SK-N-SH (cell line): ENCODE measurements around the gene NOC2L. TPM values are rescaled to one million over a fixed set of nuclear protein-coding genes. Genes with fewer than 3 reads are reported as not detected.
A peak's percentile ranks its signal among the peaks of the same experiment; 100 is the strongest.

ENCODE experiments used
- CTCF ChIA-PET: fragments of 300-600, 350-600 bp; formaldehyde crosslinking; extraction: SDS; loops from one replicate; lab custom pipeline; 2021; lab: Yijun Ruan, JAX
- POLR2A ChIA-PET: fragments of 350-600 bp; sonication (Branson Sonifier 250); formaldehyde crosslinking; extraction: SDS; loops from one replicate; lab custom pipeline; 2020; ENCODE audit warnings: antibody characterized with exemption, inconsistent platforms; lab: Yijun Ruan, JAX
- DNase-seq: peaks from one replicate; pipeline ENCODE4 v3.0.0; 2012
- H2AFZ ChIP-seq: fragments of 200-600 bp; sonication (generic); 2 replicates; pipeline ENCODE4 v1.8.1; 2016; ENCODE audit warnings: antibody characterized with exemption, mild to moderate bottlenecking, low read depth
- H3F3A ChIP-seq: fragments of 200-600 bp; sonication (generic); replicated peaks from 2 replicates; pipeline ENCODE3; 2016; ENCODE audit warnings: antibody characterized with exemption, mild to moderate bottlenecking; ENCODE audit not compliant: insufficient read depth
- H3K27ac ChIP-seq, 2 experiments: fragments of 200-500 bp in 1 of 2; fragments of 200-600 bp in 1 of 2; sonication (Bioruptor generic) in 1 of 2; sonication (generic), shearing (Covaris generic) in 1 of 2; 2 replicates each; pipeline versions ENCODE4 v1.5.1 to v1.6.1; 2014 to 2016; ENCODE audit warnings: low read depth in 2 of 2, inconsistent platforms in 1 of 2, low read length in 1 of 2, mild to moderate bottlenecking in 1 of 2, mixed read lengths in 1 of 2
- H3K27me3 ChIP-seq: fragments of 200-600 bp; sonication (generic), shearing (Covaris generic); 2 replicates; pipeline ENCODE4 v1.6.1; 2016; ENCODE audit warnings: mixed run types; ENCODE audit not compliant: insufficient read depth
- H3K36me3 ChIP-seq, 2 experiments: fragments of 200-500 bp in 1 of 2; fragments of 200-600 bp in 1 of 2; sonication (Bioruptor generic) in 1 of 2; sonication (generic) in 1 of 2; replicated peaks in 1 of 2; 2 replicates each; pipeline versions ENCODE3 to v1.5.1; 2014 to 2016; ENCODE audit warnings: low read length in 1 of 2, mild to moderate bottlenecking in 1 of 2; ENCODE audit not compliant: insufficient read depth in 2 of 2, control insufficient read depth in 1 of 2
- H3K4me1 ChIP-seq, 2 experiments: fragments of 200-500 bp in 1 of 2; fragments of 200-600 bp in 1 of 2; sonication (Bioruptor generic) in 1 of 2; sonication (generic), shearing (Covaris generic) in 1 of 2; 2 replicates each; pipeline versions ENCODE4 v1.5.1 to v1.6.1; 2014 to 2016; ENCODE audit warnings: low read depth in 1 of 2, low read length in 1 of 2, mixed run types in 1 of 2; ENCODE audit not compliant: insufficient read depth in 2 of 2, control insufficient read depth in 1 of 2
- H3K4me2 ChIP-seq: fragments of 200-600 bp; sonication (generic), shearing (Covaris generic); 2 replicates; pipeline ENCODE4 v1.6.1; 2017; ENCODE audit warnings: mixed run types
- H3K4me3 ChIP-seq, 2 experiments: fragments of 200-500 bp in 1 of 2; fragments of 200-600 bp in 1 of 2; sonication (Bioruptor generic) in 1 of 2; sonication (generic), shearing (Covaris generic) in 1 of 2; 2 replicates each; pipeline versions ENCODE4 v1.5.1 to v1.8.1; 2014 to 2016; ENCODE audit warnings: low read depth in 2 of 2, inconsistent platforms in 1 of 2, low read length in 1 of 2, mild to moderate bottlenecking in 1 of 2, mixed read lengths in 1 of 2, moderate library complexity in 1 of 2
- H3K79me2 ChIP-seq: fragments of 200-600 bp; sonication (generic); 2 replicates; pipeline ENCODE4 v1.8.1; 2017; ENCODE audit warnings: mild to moderate bottlenecking; ENCODE audit not compliant: insufficient read depth
- H3K9ac ChIP-seq: fragments of 200-600 bp; sonication (generic); 2 replicates; pipeline ENCODE4 v1.6.1; 2017; ENCODE audit warnings: mixed run types
- H3K9me2 ChIP-seq: fragments of 200-600 bp; sonication (generic); 2 replicates; pipeline ENCODE4 v1.6.1; 2017; ENCODE audit warnings: mixed run types
- H3K9me3 ChIP-seq: fragments of 200-600 bp; sonication (generic); 2 replicates; pipeline ENCODE4 v1.6.1; 2017; ENCODE audit warnings: mixed run types, mild to moderate bottlenecking, moderate library complexity
- H4K20me1 ChIP-seq: fragments of 200-600 bp; sonication (generic); 2 replicates; pipeline ENCODE4 v1.6.1; 2017; ENCODE audit warnings: mild to moderate bottlenecking, mixed run types; ENCODE audit not compliant: insufficient read depth
- ELF1 ChIP-seq: IDR thresholded peaks from 2 replicates; pipeline ENCODE4 v1.4.0; 2012
- EZH2phosphoT487 ChIP-seq: fragments of 200-600 bp; sonication (generic); IDR thresholded peaks from 2 replicates; pipeline ENCODE4 v1.6.1; 2017; ENCODE audit warnings: low read depth, mixed run types, mild to moderate bottlenecking, antibody characterized with exemption, moderate library complexity, borderline replicate concordance
- GABPA ChIP-seq: IDR thresholded peaks from 2 replicates; pipeline ENCODE4 v1.4.0; 2012; ENCODE audit warnings: low read depth, mild to moderate bottlenecking
- JUND ChIP-seq: IDR thresholded peaks from 2 replicates; pipeline ENCODE4 v1.4.0; 2012
- MAX ChIP-seq: IDR thresholded peaks from 2 replicates; pipeline ENCODE4 v1.4.0; 2012; ENCODE audit warnings: low read depth
- PBX3 ChIP-seq: IDR thresholded peaks from 2 replicates; pipeline ENCODE4; 2012
- RAD21 ChIP-seq: IDR thresholded peaks from 2 replicates; pipeline ENCODE4 v1.6.1; 2012; ENCODE audit warnings: mild to moderate bottlenecking, low read length
- RCOR1 ChIP-seq: fragments of 150-350 bp; IDR thresholded peaks from 2 replicates; pipeline ENCODE4 v1.6.1; 2017; ENCODE audit warnings: antibody characterized with exemption, low read length
- RFX5 ChIP-seq: IDR thresholded peaks from 2 replicates; pipeline ENCODE4 v1.6.1; 2012; ENCODE audit warnings: mild to moderate bottlenecking, improper control_type of control experiment, low read length
- RXRA ChIP-seq: IDR thresholded peaks from 2 replicates; pipeline ENCODE4 v1.4.0; 2012; ENCODE audit warnings: low read depth, mild to moderate bottlenecking, borderline replicate concordance
- SIN3A ChIP-seq: IDR thresholded peaks from 2 replicates; pipeline ENCODE4 v1.6.1; 2012; ENCODE audit warnings: low read depth, mild to moderate bottlenecking, low read length, moderate library complexity, borderline replicate concordance
- SMC3 ChIP-seq: IDR thresholded peaks from 2 replicates; pipeline ENCODE4 v1.6.1; 2012; ENCODE audit warnings: low read depth, low read length, improper control_type of control experiment
- TCF12 ChIP-seq: IDR thresholded peaks from 2 replicates; pipeline ENCODE4 v1.4.0; 2012
- YY1 ChIP-seq: IDR thresholded peaks from 2 replicates; pipeline ENCODE4 v1.4.0; 2012; ENCODE audit warnings: low read depth, mild to moderate bottlenecking
- WGBS: methylation state at CpG from one replicate; pipeline ENCODE4 v1.1.6; 2017; ENCODE audit warnings: low lambda C conversion rate; 5-methylcytosine and 5-hydroxymethylcytosine counted together
- polyA plus RNA-seq, 3 experiments: library from polyadenylated mRNA; depleted of rRNA; stranded (reverse); fragments of >200 nt; gene quantifications; 2 replicates each; pipeline ENCODE4 v1.2.3, GENCODE V29; 2012
- TF ChIP-seq, protein P1 (sequence below): fragments of 150-350 bp; IDR thresholded peaks from 2 replicates; pipeline ENCODE4 v1.6.1; 2016; ENCODE audit warnings: mild to moderate bottlenecking, low read depth, low read length
- TF ChIP-seq, protein P2 (sequence below): fragments of 150-350 bp; IDR thresholded peaks from 2 replicates; pipeline ENCODE4 v1.6.1; 2017; ENCODE audit warnings: antibody characterized with exemption, low read length, low read depth, borderline replicate concordance

NOC2L gene
- polyA plus RNA-seq, 1 of the 3 experiments (the other 2 are of a cell fraction): 124 TPM

DNA sequence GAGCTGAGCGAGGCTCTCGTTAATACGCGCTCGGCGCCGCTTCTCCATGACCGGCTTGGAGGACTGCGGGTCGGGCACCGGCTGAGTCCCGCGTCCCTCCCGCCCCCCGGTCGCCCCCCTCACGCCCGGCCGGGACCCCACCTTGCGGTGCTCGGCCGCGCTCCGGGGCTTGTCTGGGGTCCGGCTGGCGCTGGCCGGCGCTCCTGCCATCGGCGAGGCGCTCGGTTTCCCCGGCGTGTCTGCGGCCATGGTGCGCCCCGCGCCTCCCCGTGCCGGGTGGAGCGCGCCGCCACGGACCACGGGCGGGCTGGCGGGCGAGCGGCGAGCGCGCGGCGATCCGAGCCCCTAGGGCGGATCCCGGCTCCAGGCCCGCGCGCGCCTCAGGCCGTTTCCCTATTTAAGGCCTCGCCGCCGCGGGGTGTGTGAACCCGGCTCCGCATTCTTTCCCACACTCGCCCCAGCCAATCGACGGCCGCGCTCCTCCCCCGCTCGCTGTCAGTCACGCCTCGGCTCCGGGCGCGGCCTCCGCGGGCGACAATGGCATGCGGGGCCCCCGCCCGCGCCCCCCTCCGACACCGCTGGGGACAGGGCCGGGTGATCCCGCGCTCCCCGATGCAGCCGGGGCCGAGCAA is 40.8 kb upstream of the NOC2L start, which contains the start of gene HES4:
Gene HES4 (minus strand): TSS at position 373 of the 632 bp plus-strand sequence. CDS start 124 bp downstream, at position 249.
- Histone ChIP-seq H3K27ac (peak within 1 kb of the TSS in 1 of 2 experiments; percentile 39; a peak in 2 of 4 replicates), H2AFZ (no peak within 1 kb of the TSS), H3K9ac (peak within 1 kb of the TSS; percentile 70; the same call in 1 of the 2 replicates), H3K27me3 (peaks cover 12% of the 10 kb centered on the region; the same call in 1 of the 2 replicates), H3K4me1 (peaks cover 0 to 27% of the 10 kb centered on the region in 2 experiments; a peak in 1 of 4 replicates), H3K9me2 (no peaks in the 10 kb centered on the region), H3F3A (no peaks in the 10 kb centered on the region), H3K4me2 (peak within 1 kb of the TSS; percentile 78), H3K36me3 (no peaks in the 10 kb centered on the region), H3K9me3 (no peaks in the 10 kb centered on the region), H3K4me3 (peak within 1 kb of the TSS; percentile 33 to 37; a peak in 3 of 4 replicates), H3K79me2 (no peaks in the 10 kb centered on the region), H4K20me1 (no peaks in the 10 kb centered on the region)
- no CpG with 5 or more reads among the region's 95 CpGs for WGBS
- POLR2A ChIA-PET: no interaction called here
- DNase-seq: peak; percentile 73
- CTCF ChIA-PET: interaction anchor here (0.9 to 13.2 kb wide), 2 partner anchors 17 to 38 kb away, joined by 3 to 246 read pairs; partner anchors contain the start of gene PERM1
- TF ChIP-seq YY1: no peak
- no peak for TF ChIP-seq RFX5
- TF ChIP-seq TCF12: no peak
- TF ChIP-seq SMC3: no peak
- 0 out of 2 replicates have a peak, but pooled peaks have one; percentile 28 for TF ChIP-seq MAX
- no peak for TF ChIP-seq ELF1
- TF ChIP-seq GABPA: no peak
- no peak for TF ChIP-seq EZH2phosphoT487
- TF ChIP-seq JUND: no peak
- no peak for TF ChIP-seq SIN3A
- no peak for TF ChIP-seq RAD21
- TF ChIP-seq, protein P1, sequence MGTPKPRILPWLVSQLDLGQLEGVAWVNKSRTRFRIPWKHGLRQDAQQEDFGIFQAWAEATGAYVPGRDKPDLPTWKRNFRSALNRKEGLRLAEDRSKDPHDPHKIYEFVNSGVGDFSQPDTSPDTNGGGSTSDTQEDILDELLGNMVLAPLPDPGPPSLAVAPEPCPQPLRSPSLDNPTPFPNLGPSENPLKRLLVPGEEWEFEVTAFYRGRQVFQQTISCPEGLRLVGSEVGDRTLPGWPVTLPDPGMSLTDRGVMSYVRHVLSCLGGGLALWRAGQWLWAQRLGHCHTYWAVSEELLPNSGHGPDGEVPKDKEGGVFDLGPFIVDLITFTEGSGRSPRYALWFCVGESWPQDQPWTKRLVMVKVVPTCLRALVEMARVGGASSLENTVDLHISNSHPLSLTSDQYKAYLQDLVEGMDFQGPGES: no peak
- peak; percentile 85 for TF ChIP-seq PBX3
- no peak for TF ChIP-seq RCOR1
- TF ChIP-seq RXRA: no peak
- TF ChIP-seq, protein P2, sequence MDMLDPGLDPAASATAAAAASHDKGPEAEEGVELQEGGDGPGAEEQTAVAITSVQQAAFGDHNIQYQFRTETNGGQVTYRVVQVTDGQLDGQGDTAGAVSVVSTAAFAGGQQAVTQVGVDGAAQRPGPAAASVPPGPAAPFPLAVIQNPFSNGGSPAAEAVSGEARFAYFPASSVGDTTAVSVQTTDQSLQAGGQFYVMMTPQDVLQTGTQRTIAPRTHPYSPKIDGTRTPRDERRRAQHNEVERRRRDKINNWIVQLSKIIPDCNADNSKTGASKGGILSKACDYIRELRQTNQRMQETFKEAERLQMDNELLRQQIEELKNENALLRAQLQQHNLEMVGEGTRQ: no peak
